ENCODE measurements around the gene HLA-DOB. TPM values are rescaled to one million over a fixed set of nuclear protein-coding genes. Genes with fewer than 3 reads are reported as not detected.
"Not testable (repeated sequence)": the region's sequence is repeated elsewhere in the genome, so short reads cannot be mapped to it uniquely, and the experiment has no call there.

The HLA-DOB gene
- total RNA-seq, 1 donor from 2014 or later, result 0.26 TPM

DNA sequence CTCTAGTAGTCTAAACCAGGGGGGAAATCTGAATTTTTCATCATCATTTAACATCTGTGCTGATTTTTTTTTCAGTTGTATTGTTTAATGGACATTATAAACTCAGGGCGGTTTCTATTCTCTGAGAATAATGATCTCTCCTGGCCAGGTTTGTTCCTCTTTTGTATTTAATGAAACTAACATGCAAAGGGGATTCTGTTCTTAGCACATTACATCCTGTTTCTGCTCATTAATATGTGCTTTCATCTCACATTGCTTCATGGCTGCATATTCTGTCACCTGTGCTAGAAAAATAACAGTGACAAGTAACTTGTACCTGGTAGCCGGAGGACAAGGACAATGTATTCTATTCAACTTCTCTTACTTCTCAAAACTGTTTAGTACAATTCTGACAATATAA lies 806 bp downstream of the HLA-DOB start:
- FAIRE-seq, result no peak
- no peak for DNase-seq (ENCODE audit: low read depth)
- TF ChIP-seq, protein P1, sequence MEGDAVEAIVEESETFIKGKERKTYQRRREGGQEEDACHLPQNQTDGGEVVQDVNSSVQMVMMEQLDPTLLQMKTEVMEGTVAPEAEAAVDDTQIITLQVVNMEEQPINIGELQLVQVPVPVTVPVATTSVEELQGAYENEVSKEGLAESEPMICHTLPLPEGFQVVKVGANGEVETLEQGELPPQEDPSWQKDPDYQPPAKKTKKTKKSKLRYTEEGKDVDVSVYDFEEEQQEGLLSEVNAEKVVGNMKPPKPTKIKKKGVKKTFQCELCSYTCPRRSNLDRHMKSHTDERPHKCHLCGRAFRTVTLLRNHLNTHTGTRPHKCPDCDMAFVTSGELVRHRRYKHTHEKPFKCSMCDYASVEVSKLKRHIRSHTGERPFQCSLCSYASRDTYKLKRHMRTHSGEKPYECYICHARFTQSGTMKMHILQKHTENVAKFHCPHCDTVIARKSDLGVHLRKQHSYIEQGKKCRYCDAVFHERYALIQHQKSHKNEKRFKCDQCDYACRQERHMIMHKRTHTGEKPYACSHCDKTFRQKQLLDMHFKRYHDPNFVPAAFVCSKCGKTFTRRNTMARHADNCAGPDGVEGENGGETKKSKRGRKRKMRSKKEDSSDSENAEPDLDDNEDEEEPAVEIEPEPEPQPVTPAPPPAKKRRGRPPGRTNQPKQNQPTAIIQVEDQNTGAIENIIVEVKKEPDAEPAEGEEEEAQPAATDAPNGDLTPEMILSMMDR (IDR thresholded peaks at IDR 0.05; ENCODE audit: insufficient read depth, low read length, severe bottlenecking), result no peak
- no peaks in the 10 kb centered on the region for H3K27me3 ChIP-seq (ENCODE audit: control insufficient read depth, insufficient read depth, low read length)
- no peaks in the 10 kb centered on the region for H3K36me3 ChIP-seq (ENCODE audit: control insufficient read depth, insufficient read depth, low read length)
- no peak overlapping the region for H3K4me3 ChIP-seq (ENCODE audit: low read depth, low read length)

DNA sequence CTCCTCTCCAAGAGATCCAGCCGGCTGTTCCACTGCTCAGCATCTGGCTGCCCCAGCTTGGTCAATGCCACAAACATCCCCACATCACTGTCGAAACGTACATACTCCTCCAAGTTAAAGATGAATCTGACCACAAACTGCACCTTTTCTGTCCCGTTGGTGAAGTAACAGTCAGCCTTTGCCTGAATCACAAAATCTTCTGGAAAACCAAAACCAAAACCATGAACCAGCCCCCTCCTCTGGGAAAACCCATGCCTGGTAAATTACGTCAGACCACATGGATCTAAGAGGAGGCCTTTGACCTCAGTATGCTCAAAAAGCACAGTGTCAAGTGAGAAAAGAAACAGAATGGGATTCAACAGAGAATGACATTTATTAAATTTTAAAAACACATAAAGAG lies 1.7 kb downstream of the HLA-DOB start:
- TF ChIP-seq, protein P1 (IDR thresholded peaks at IDR 0.05; ENCODE audit: insufficient read depth, low read length, severe bottlenecking), result no peak
- DNase-seq (ENCODE audit: low read depth) (no peak), FAIRE-seq (no peak)
- Histone ChIP-seq H3K4me3 (ENCODE audit: low read depth, low read length) (no peak overlapping the region), H3K36me3 (ENCODE audit: control insufficient read depth, insufficient read depth, low read length) (no peaks in the 10 kb centered on the region), H3K27me3 (ENCODE audit: control insufficient read depth, insufficient read depth, low read length) (no peaks in the 10 kb centered on the region)

DNA sequence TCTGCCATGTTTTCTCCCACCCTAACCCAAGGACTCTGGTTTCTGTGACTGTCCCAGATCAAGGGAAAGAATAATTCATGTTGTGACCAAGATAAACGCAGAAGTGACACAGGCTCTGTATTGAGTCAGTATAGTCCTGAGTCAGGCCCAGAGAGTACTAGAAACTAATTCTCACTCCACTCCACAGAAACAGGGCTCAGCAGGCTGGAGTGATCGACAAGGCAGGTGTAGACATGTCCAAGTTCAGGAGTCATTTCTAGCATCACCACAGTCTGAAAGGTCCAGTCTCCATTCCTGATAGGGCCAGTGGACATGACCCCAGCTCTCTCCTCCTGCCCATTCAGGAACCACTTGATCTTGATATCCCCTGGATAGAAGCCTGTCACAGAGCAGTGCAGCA lies 2.7 kb downstream of the HLA-DOB start:
- no peaks in the 10 kb centered on the region for H3K36me3 ChIP-seq (ENCODE audit: control insufficient read depth, insufficient read depth, low read length)
- DNase-seq (ENCODE audit: low read depth) (peak; percentile 84), FAIRE-seq (peak; percentile 94)
- H3K27me3 ChIP-seq (ENCODE audit: control insufficient read depth, insufficient read depth, low read length), result no peaks in the 10 kb centered on the region
- H3K4me3 ChIP-seq (ENCODE audit: low read depth, low read length), result no peak overlapping the region
- TF ChIP-seq, protein P1 (IDR thresholded peaks at IDR 0.05; ENCODE audit: insufficient read depth, low read length, severe bottlenecking), result no peak

DNA sequence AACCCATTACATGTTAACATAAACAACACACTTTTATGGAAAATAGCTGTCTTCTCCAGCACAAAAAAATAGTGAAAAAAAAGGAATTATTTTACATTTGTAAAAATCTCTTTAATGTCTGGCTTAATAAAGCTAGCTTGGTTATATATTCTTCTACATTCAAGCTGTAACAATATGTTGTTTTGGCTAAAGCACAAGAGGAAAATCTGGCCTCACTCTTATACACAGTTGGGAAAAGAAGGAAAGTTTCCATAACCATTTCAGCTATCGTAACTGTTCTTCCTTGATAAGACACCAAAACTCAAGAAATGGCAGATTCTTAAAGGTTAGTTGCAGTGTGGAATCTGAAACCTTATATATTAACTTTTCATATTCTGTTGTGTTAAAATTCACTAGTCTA lies 7.6 kb downstream of the HLA-DOB start:
- FAIRE-seq (no peak), DNase-seq (ENCODE audit: low read depth) (no peak)
- no peak overlapping the region for H3K4me3 ChIP-seq (ENCODE audit: low read depth, low read length)
- TF ChIP-seq, protein P1 (IDR thresholded peaks at IDR 0.05; ENCODE audit: insufficient read depth, low read length, severe bottlenecking), result no peak
- no peaks in the 10 kb centered on the region for H3K27me3 ChIP-seq (ENCODE audit: control insufficient read depth, insufficient read depth, low read length)
- no peaks in the 10 kb centered on the region for H3K36me3 ChIP-seq (ENCODE audit: control insufficient read depth, insufficient read depth, low read length)

DNA sequence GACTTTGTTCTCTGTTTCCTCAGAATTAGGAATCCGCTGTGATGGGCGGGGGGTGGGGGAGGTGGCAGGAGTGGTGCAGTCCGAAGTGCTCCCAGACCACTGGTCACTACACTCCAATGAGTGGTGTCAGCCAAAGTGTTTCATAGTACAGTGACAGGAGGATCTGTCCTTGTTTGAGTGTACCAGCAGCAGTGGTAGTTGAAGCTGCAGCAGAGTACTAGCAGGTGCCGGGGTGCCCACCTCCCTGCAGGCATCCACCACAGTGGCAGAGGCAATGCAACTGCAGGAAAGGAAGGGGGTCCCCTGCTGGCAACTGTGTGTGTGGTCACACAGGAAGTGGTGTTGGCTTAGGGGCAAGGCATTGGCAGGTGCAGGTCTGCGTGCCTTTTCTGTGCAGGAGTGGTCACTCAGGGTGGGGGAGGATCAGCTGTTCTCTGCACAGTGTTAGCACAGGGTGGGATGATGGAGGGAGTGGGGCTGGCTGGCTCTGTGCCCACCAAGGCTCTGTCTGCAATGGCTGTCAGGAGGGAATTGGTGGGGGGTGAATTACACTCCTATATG lies 9.7 kb downstream of the HLA-DOB start:
- H3K27me3 ChIP-seq (ENCODE audit: control insufficient read depth, insufficient read depth, low read length), result no peaks in the 10 kb centered on the region
- TF ChIP-seq, protein P1 (IDR thresholded peaks at IDR 0.05; ENCODE audit: insufficient read depth, low read length, severe bottlenecking), result no peak
- DNase-seq (ENCODE audit: low read depth) (no peak), FAIRE-seq (no peak)
- no peak overlapping the region for H3K4me3 ChIP-seq (ENCODE audit: low read depth, low read length)
- no peaks in the 10 kb centered on the region for H3K36me3 ChIP-seq (ENCODE audit: control insufficient read depth, insufficient read depth, low read length)

DNA sequence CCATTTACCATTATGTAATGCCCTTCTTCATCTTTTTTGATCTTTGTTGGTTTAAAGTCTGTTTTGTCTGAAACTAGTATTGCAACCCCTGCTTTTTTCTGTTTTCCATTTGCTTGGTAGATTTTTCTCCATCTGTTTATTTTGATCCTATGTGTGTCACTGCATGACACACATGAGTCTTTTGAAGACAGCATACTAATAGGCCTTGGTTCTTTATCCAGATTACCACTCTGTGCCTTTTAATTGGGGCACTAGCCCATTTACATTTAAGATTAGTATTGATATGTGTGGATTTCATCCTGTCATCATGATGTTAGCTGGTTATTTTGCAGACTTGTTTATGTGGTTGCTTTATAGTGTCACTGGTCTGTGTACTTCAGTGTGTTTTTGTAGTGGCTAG lies 11.4 kb downstream of the HLA-DOB start:
- H3K4me3 ChIP-seq (ENCODE audit: low read depth, low read length); FAIRE-seq; H3K36me3 ChIP-seq (ENCODE audit: control insufficient read depth, insufficient read depth, low read length); DNase-seq (ENCODE audit: low read depth); H3K27me3 ChIP-seq (ENCODE audit: control insufficient read depth, insufficient read depth, low read length): not testable (repeated sequence)
